PC-3 (cell line): ENCODE results near the gene HRH3. TPM values are rescaled to one million over a fixed set of nuclear protein-coding genes. Genes with fewer than 3 reads are reported as not detected.

Experiments
- ATAC-seq: fragments of 200-7000 bp; cut with Tn5 transposase; 2 replicates; pipeline ENCODE4 v1.9.1; 2020; ENCODE audit warnings: mild to moderate bottlenecking, moderate library complexity
- BruUV-seq: library from RNA; stranded (reverse); fragments of 400-500 nt; replicated peaks from 2 replicates; lab custom pipeline; 2021; lab: Mats Ljungman, UMichigan
- CTCF ChIA-PET: fragments of 300-600 bp; sonication (Branson Sonifier 250); formaldehyde crosslinking; loops from one replicate; lab custom pipeline; 2022; ENCODE audit warnings: antibody characterized with exemption; lab: Charles Lee
- POLR2A ChIA-PET: fragments of 300-600 bp; sonication (Branson Sonifier 250); formaldehyde crosslinking; loops from one replicate; lab custom pipeline; 2022; ENCODE audit warnings: antibody characterized with exemption; ENCODE audit not compliant: unreplicated experiment; lab: Charles Lee
- DNase-seq: peaks from one replicate; pipeline ENCODE4 v3.0.0-alpha.2; 2015
- H2AFZ ChIP-seq: fragments of 300-600 bp; sonication (generic); 2 replicates; pipeline ENCODE4 v1.6.0; 2016; ENCODE audit warnings: antibody characterized with exemption, low read length
- H3F3A ChIP-seq: fragments of 300-600 bp; sonication (generic); one replicate; pipeline ENCODE4 v1.6.0; 2017; ENCODE audit warnings: antibody characterized with exemption, low read length, control low read depth, mild to moderate bottlenecking; ENCODE audit not compliant: unreplicated experiment
- H3K27ac ChIP-seq: fragments of 300-600 bp; sonication (generic); 2 replicates; pipeline ENCODE4 v1.5.1; 2016; ENCODE audit warnings: mild to moderate bottlenecking, low read length
- H3K27me3 ChIP-seq: fragments of 300-600 bp; sonication (generic); 2 replicates; pipeline ENCODE4 v1.6.1; 2016; ENCODE audit warnings: low read length, mixed read lengths
- H3K36me3 ChIP-seq: fragments of 300-600 bp; sonication (generic); 2 replicates; pipeline ENCODE4 v1.6.1; 2016; ENCODE audit warnings: low read depth, mixed run types, low read length, mixed read lengths
- H3K4me1 ChIP-seq: fragments of 300-600 bp; sonication (generic); 2 replicates; pipeline ENCODE4 v1.5.1; 2016; ENCODE audit warnings: low read length; ENCODE audit not compliant: insufficient read depth
- H3K4me2 ChIP-seq: fragments of 300-600 bp; sonication (generic); 2 replicates; pipeline ENCODE4 v1.6.0; 2016; ENCODE audit warnings: low read length
- H3K4me3 ChIP-seq: fragments of 300-600 bp; sonication (generic); 2 replicates; pipeline ENCODE4 v1.5.1; 2016; ENCODE audit warnings: mild to moderate bottlenecking, low read length, mixed read lengths
- H3K79me2 ChIP-seq: fragments of 300-600 bp; sonication (generic); 2 replicates; pipeline ENCODE4 v1.6.1; 2017; ENCODE audit warnings: low read length, mixed read lengths
- H3K9ac ChIP-seq: fragments of 300-600 bp; sonication (generic); 2 replicates; pipeline ENCODE4 v1.6.0; 2016; ENCODE audit warnings: mild to moderate bottlenecking, low read length
- H3K9me2 ChIP-seq: fragments of 300-600 bp; sonication (generic); replicated peaks from 2 replicates; pipeline ENCODE4 v1.6.1; 2016; ENCODE audit warnings: mixed run types, low read length, mixed read lengths
- H3K9me3 ChIP-seq: fragments of 300-600 bp; sonication (generic); 2 replicates; pipeline ENCODE4 v1.6.1; 2016; ENCODE audit warnings: low read length, mixed read lengths
- H4K20me1 ChIP-seq: fragments of 300-600 bp; sonication (generic); 2 replicates; pipeline ENCODE4 v1.6.1; 2016; ENCODE audit warnings: low read length, mixed read lengths
- CTCF ChIP-seq: fragments of 300-600 bp; sonication (generic); conservative IDR thresholded peaks from 2 replicates; pipeline ENCODE4 v1.5.1; 2017; ENCODE audit warnings: antibody characterized with exemption, low read depth, mild to moderate bottlenecking, low read length
- EZH2 ChIP-seq: fragments of 300-600 bp; sonication (generic); IDR thresholded peaks from one replicate; pipeline ENCODE4 v1.6.1; 2017; ENCODE audit warnings: antibody characterized with exemption, mild to moderate bottlenecking, low read length; ENCODE audit not compliant: unreplicated experiment
- EZH2phosphoT487 ChIP-seq: fragments of 300-600 bp; sonication (generic); IDR thresholded peaks from 2 replicates; pipeline ENCODE4 v1.6.1; 2018; ENCODE audit warnings: mild to moderate bottlenecking, antibody characterized with exemption, low read length, borderline replicate concordance
- intact Hi-C: fragments of 100-400 bp; cut with micrococcal nuclease; formaldehyde crosslinking; loops from 2 replicates; pipeline ENCODE4 v1.9.0; 2023
- total RNA-seq: library from RNA; depleted of rRNA; stranded (reverse); fragments of >200 nt; gene quantifications from 2 replicates; pipeline ENCODE4 v1.2.3, GENCODE V29; 2014

HRH3 gene
- total RNA-seq, 1 experiment from 2014 or later = not detected

- intact Hi-C loops = no loop called here
- no peaks in the 10 kb centered on the region for H3K9me3 ChIP-seq
- DNase-seq = no peak
- H3K4me1 ChIP-seq = peaks cover 18% of the 10 kb centered on the region
- CTCF ChIA-PET = no interaction called here
- BruUV-seq = no TSS peak
- no peaks in the 10 kb centered on the region for H3K27me3 ChIP-seq
- no peaks in the 10 kb centered on the region for H3K9me2 ChIP-seq
- H3K36me3 ChIP-seq = peaks cover 23% of the 10 kb centered on the region; the same call in 1 of the 2 replicates
- peaks cover 3% of the 10 kb centered on the region; the same call in 1 of the 2 replicates for H4K20me1 ChIP-seq
- no peak for ATAC-seq
- H3K4me3 ChIP-seq = no peak overlapping the region
- no peaks in the 10 kb centered on the region for H3F3A ChIP-seq
- H3K4me2 ChIP-seq = no peak overlapping the region
- no peak overlapping the region for H3K27ac ChIP-seq
- POLR2A ChIA-PET = no interaction called here
- H2AFZ ChIP-seq = no peak overlapping the region
- peaks cover 48% of the 10 kb centered on the region for H3K79me2 ChIP-seq
- H3K9ac ChIP-seq = no peak overlapping the region
- TF ChIP-seq EZH2phosphoT487 (no peak), EZH2 (no peak)
These were observed 35.9 kb upstream of the HRH3 start for GRCh38 chr20:62255976-62256375.

GRCh38 chr20:62254021-62254724, 34.1 kb upstream of the HRH3 start:
- TF ChIP-seq EZH2phosphoT487 (no peak), EZH2 (no peak), CTCF (no peak)
- intact Hi-C loops = no loop called here
- Histone ChIP-seq H3K27me3 (no peaks in the 10 kb centered on the region), H3K4me3 (no peak overlapping the region), H3K4me2 (no peak overlapping the region), H3K9ac (no peak overlapping the region), H3K9me2 (no peaks in the 10 kb centered on the region), H3F3A (no peaks in the 10 kb centered on the region), H3K9me3 (no peaks in the 10 kb centered on the region), H3K79me2 (peaks cover 61% of the 10 kb centered on the region), H2AFZ (no peak overlapping the region), H3K36me3 (peaks cover 13% of the 10 kb centered on the region; the same call in 1 of the 2 replicates), H3K4me1 (peaks cover 18% of the 10 kb centered on the region), H4K20me1 (peaks cover 3% of the 10 kb centered on the region; the same call in 1 of the 2 replicates), H3K27ac (no peak overlapping the region)
- CTCF ChIA-PET = no interaction called here
- DNase-seq (no peak), ATAC-seq (no peak)
- no TSS peak for BruUV-seq
- POLR2A ChIA-PET = no interaction called here

- no TSS peak for BruUV-seq
- no peaks in the 10 kb centered on the region for H3F3A ChIP-seq
- POLR2A ChIA-PET = no interaction called here
- H3K9ac ChIP-seq = no peak overlapping the region
- no peak for TF ChIP-seq CTCF
- no peak for TF ChIP-seq EZH2phosphoT487
- no peak for TF ChIP-seq EZH2
- ATAC-seq = no peak
- intact Hi-C loops = no loop called here
- DNase-seq = no peak
- no peak overlapping the region for H2AFZ ChIP-seq
- H3K9me3 ChIP-seq = no peaks in the 10 kb centered on the region
- CTCF ChIA-PET = no interaction called here
- no peaks in the 10 kb centered on the region for H3K9me2 ChIP-seq
- H3K36me3 ChIP-seq = peaks cover 12% of the 10 kb centered on the region; the same call in 1 of the 2 replicates
- peaks cover 14% of the 10 kb centered on the region for H3K4me1 ChIP-seq
- peaks cover 3% of the 10 kb centered on the region; the same call in 1 of the 2 replicates for H4K20me1 ChIP-seq
- peaks cover 64% of the 10 kb centered on the region for H3K79me2 ChIP-seq
- no peaks in the 10 kb centered on the region for H3K27me3 ChIP-seq
- no peak overlapping the region for H3K27ac ChIP-seq
- H3K4me3 ChIP-seq = no peak overlapping the region
- H3K4me2 ChIP-seq = no peak overlapping the region
These were observed 33.3 kb upstream of the HRH3 start for GRCh38 chr20:62253398-62253797.
